ENCODE data around the gene ANXA3. TPM values are rescaled to one million over a fixed set of nuclear protein-coding genes. Genes with fewer than 3 reads are reported as not detected.
"Not testable (repeated sequence)": the region's sequence is repeated elsewhere in the genome, so short reads cannot be mapped to it uniquely, and the experiment has no call there.

ANXA3 gene
- total RNA-seq, 1 donor = 50.1 TPM

- DNase-seq (ENCODE audit: low read depth) = no peak
- no peak overlapping the region for H3K4me3 ChIP-seq (ENCODE audit: low read depth, low read length)
- no peak for TF ChIP-seq CTCF (IDR thresholded peaks at IDR 0.05; ENCODE audit: insufficient read depth, low read depth, low read length)
These were observed 17.1 kb upstream of the ANXA3 start for GRCh38 chr4:78534286-78534955.

- DNase-seq (ENCODE audit: low read depth) = peak; percentile 51
- TF ChIP-seq CTCF (IDR thresholded peaks at IDR 0.05; ENCODE audit: insufficient read depth, low read depth, low read length) = no peak
- no peak overlapping the region for H3K4me3 ChIP-seq (ENCODE audit: low read depth, low read length)
These were observed 9.2 kb upstream of the ANXA3 start for GRCh38 chr4:78542373-78542772.

- TF ChIP-seq CTCF (IDR thresholded peaks at IDR 0.05; ENCODE audit: insufficient read depth, low read depth, low read length) = no peak
- H3K4me3 ChIP-seq (ENCODE audit: low read depth, low read length) = no peak overlapping the region
- DNase-seq (ENCODE audit: low read depth) = no peak
These were observed 8.0 kb upstream of the ANXA3 start for GRCh38 chr4:78543424-78544125.

GRCh38 chr4:78544678-78545077 lies 6.9 kb upstream of the ANXA3 start:
- no peak for TF ChIP-seq CTCF (IDR thresholded peaks at IDR 0.05; ENCODE audit: insufficient read depth, low read depth, low read length)
- no peak overlapping the region for H3K4me3 ChIP-seq (ENCODE audit: low read depth, low read length)
- DNase-seq (ENCODE audit: low read depth) = peak; percentile 57

- no peak for TF ChIP-seq CTCF (IDR thresholded peaks at IDR 0.05; ENCODE audit: insufficient read depth, low read depth, low read length)
- H3K4me3 ChIP-seq (ENCODE audit: low read depth, low read length) = no peak overlapping the region
- peak; percentile 30 for DNase-seq (ENCODE audit: low read depth)
These were observed 6.0 kb upstream of the ANXA3 start for GRCh38 chr4:78545275-78546246.

GRCh38 chr4:78547899-78548298 lies 3.7 kb upstream of the ANXA3 start:
- not testable (repeated sequence) for DNase-seq (ENCODE audit: low read depth)

GRCh38 chr4:78548889-78549288 lies 2.7 kb upstream of the ANXA3 start:
- not testable (repeated sequence) for H3K4me3 ChIP-seq (ENCODE audit: low read depth, low read length); DNase-seq (ENCODE audit: low read depth)

More at GRCh38 chr4:78547899-78548298, 3.7 kb upstream of the ANXA3 start:
- H3K4me3 ChIP-seq (ENCODE audit: low read depth, low read length) = not testable (repeated sequence)

All from fibroblast of villous mesenchyme (primary cell).